ENCODE results near the gene TMEM72.

Gene TMEM72

GRCh38 chr10:44954962-44955361 is 43.8 kb downstream of the TMEM72 start:
- H3K9me3 ChIP-seq (ENCODE audit: control insufficient read depth, low read length), result no peaks in the 10 kb centered on the region
- peaks cover 25% of the 10 kb centered on the region for H3K4me1 ChIP-seq (ENCODE audit: control insufficient read depth, insufficient read depth, low read length)
- no peaks in the 10 kb centered on the region for H3K36me3 ChIP-seq (ENCODE audit: control insufficient read depth, insufficient read depth, low read length)

DNA sequence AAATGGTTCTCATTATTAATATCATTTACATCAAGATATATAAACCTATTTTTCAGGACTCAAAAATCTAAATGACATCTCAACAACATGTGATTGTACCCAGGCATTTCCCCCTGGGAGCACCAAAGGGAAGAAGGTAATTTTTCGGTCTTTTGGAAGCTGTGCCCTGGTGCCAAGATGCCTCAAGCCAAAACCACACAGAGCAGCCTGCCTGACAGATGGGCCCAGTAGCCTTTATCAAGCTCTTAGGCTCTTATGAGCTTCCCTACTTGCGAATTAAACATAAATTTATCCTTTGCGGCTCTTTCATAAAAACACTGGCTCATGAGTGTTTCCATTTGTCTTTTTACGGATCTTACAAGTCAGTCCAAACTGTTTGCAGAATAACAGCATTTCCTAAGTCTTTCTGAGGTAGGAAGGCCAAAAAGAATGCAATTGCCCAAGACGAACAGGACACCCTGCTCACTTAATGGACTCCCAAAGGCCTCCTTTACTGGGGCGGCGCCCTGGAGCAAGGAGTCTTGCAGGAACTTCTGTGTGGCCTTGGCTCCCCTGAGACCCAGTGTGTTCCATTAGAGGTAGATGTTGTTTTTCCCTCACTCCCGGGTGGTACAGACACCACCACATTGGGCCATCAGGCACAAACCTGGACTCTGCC is 44.4 kb downstream of the TMEM72 start:
- H3K4me3 ChIP-seq (ENCODE audit: low read length), result no peak overlapping the region
- no peaks in the 10 kb centered on the region for H3K9me3 ChIP-seq (ENCODE audit: control insufficient read depth, low read length)
- H3K9ac ChIP-seq (ENCODE audit: low read length), result no peak overlapping the region
- H3K27me3 ChIP-seq (ENCODE audit: control insufficient read depth, insufficient read depth, low read length), result no peaks in the 10 kb centered on the region
- H3K4me1 ChIP-seq (ENCODE audit: control insufficient read depth, insufficient read depth, low read length), result peaks cover 27% of the 10 kb centered on the region
- no peaks in the 10 kb centered on the region for H3K36me3 ChIP-seq (ENCODE audit: control insufficient read depth, insufficient read depth, low read length)

More at GRCh38 chr10:44954962-44955361, 43.8 kb downstream of the TMEM72 start:
- no peak overlapping the region for H3K9ac ChIP-seq (ENCODE audit: low read length)
- H3K27me3 ChIP-seq (ENCODE audit: control insufficient read depth, insufficient read depth, low read length), result no peaks in the 10 kb centered on the region
- no peak overlapping the region for H3K4me3 ChIP-seq (ENCODE audit: low read length)

- H3K4me1 ChIP-seq (ENCODE audit: control insufficient read depth, insufficient read depth, low read length), result peaks cover 31% of the 10 kb centered on the region
- H3K9ac ChIP-seq (ENCODE audit: low read length), result no peak overlapping the region
- H3K27me3 ChIP-seq (ENCODE audit: control insufficient read depth, insufficient read depth, low read length), result no peaks in the 10 kb centered on the region
- no peaks in the 10 kb centered on the region for H3K36me3 ChIP-seq (ENCODE audit: control insufficient read depth, insufficient read depth, low read length)
- H3K9me3 ChIP-seq (ENCODE audit: control insufficient read depth, low read length), result no peaks in the 10 kb centered on the region
- H3K4me3 ChIP-seq (ENCODE audit: low read length), result no peak overlapping the region
Observed at GRCh38 chr10:44956226-44956625, 45.1 kb downstream of the TMEM72 start.

- H3K9ac ChIP-seq (ENCODE audit: low read length), result no peak overlapping the region
- no peaks in the 10 kb centered on the region for H3K9me3 ChIP-seq (ENCODE audit: control insufficient read depth, low read length)
- H3K36me3 ChIP-seq (ENCODE audit: control insufficient read depth, insufficient read depth, low read length), result no peaks in the 10 kb centered on the region
- H3K27me3 ChIP-seq (ENCODE audit: control insufficient read depth, insufficient read depth, low read length), result no peaks in the 10 kb centered on the region
- no peak overlapping the region for H3K4me3 ChIP-seq (ENCODE audit: low read length)
- peaks cover 31% of the 10 kb centered on the region for H3K4me1 ChIP-seq (ENCODE audit: control insufficient read depth, insufficient read depth, low read length)
Observed at GRCh38 chr10:44956717-44957706, 45.9 kb downstream of the TMEM72 start.

GRCh38 chr10:44958196-44958897 is 47.2 kb downstream of the TMEM72 start:
- no peaks in the 10 kb centered on the region for H3K36me3 ChIP-seq (ENCODE audit: control insufficient read depth, insufficient read depth, low read length)
- peaks cover 33% of the 10 kb centered on the region for H3K4me1 ChIP-seq (ENCODE audit: control insufficient read depth, insufficient read depth, low read length)
- no peaks in the 10 kb centered on the region for H3K9me3 ChIP-seq (ENCODE audit: control insufficient read depth, low read length)
- H3K4me3 ChIP-seq (ENCODE audit: low read length), result peak overlapping the region; percentile 17
- no peaks in the 10 kb centered on the region for H3K27me3 ChIP-seq (ENCODE audit: control insufficient read depth, insufficient read depth, low read length)
- H3K9ac ChIP-seq (ENCODE audit: low read length), result peak overlapping the region; percentile 64

DNA sequence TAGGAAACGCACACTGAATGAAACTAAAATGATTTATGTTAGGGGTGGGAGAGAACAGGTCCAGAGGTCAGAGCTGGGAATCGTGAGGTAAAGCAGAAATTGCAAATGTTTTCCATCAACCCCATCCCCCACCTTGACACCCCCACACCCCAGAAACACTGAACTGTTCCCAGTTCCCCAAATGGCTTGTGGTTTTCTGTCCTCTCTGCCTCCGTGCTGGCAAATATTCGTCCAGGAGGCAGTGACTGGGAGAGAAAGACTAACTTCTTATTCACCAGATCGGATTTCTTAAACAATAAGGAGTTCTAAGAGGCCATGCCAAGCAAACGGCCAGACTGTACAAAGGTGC is 47.7 kb downstream of the TMEM72 start:
- H3K9ac ChIP-seq (ENCODE audit: low read length), result peak overlapping the region; percentile 64
- no peaks in the 10 kb centered on the region for H3K36me3 ChIP-seq (ENCODE audit: control insufficient read depth, insufficient read depth, low read length)
- H3K9me3 ChIP-seq (ENCODE audit: control insufficient read depth, low read length), result no peaks in the 10 kb centered on the region
- H3K27me3 ChIP-seq (ENCODE audit: control insufficient read depth, insufficient read depth, low read length), result no peaks in the 10 kb centered on the region
- H3K4me1 ChIP-seq (ENCODE audit: control insufficient read depth, insufficient read depth, low read length), result peaks cover 39% of the 10 kb centered on the region
- peak overlapping the region; percentile 17 for H3K4me3 ChIP-seq (ENCODE audit: low read length)

DNA sequence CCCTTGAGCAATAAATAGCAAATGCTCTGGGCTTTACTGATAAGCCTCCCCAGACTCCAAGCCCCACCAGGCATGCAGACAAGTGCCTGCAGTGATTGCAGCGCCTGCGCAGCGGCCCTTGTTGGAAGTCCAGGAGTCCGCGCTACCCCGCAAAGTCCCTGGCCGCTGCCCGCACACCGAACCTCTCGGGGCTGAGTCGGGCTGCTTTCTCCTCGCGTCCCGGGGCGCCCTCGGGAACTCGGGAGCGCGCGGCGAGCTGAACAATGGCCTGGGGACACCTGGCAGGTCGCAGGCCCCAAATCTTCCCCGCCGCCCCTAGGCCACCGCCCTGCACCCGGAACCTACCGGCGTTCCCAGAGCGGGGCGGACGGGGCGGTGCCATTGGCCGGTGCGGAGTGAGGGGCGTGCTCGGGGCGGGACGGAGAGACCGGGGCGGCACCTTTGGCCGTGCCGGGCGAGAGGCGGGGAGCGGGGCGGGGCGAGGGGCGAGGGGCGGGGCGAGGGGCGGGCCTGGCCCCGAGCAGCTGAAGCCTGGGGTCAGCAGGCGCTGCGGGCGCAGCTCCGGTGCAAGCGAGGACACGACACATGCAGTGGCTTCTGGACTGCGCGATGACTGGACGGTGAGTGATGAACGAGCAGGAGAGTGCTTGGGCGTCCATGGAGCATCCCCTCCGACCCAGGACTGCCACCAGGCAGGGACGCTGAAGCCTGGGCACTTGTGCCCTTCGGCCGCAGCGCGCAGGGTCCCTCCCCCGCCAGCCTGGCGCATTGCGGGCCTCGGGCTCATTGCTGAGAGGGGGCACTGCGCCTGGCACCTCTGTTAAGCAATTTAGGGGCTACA is 48.3 kb downstream of the TMEM72 start, which contains the start of gene RASSF4:
Gene RASSF4, plus strand, starts transcription at position 556 of the 841 bp plus-strand sequence. CDS start 10,401 bp downstream, outside the sequence.
- peak within 1 kb of the TSS; percentile 64 for H3K9ac ChIP-seq (ENCODE audit: low read length)
- peak within 1 kb of the TSS; percentile 17 for H3K4me3 ChIP-seq (ENCODE audit: low read length)
- no peaks in the 10 kb centered on the region for H3K36me3 ChIP-seq (ENCODE audit: control insufficient read depth, insufficient read depth, low read length)
- no peaks in the 10 kb centered on the region for H3K27me3 ChIP-seq (ENCODE audit: control insufficient read depth, insufficient read depth, low read length)
- H3K4me1 ChIP-seq (ENCODE audit: control insufficient read depth, insufficient read depth, low read length), result peaks cover 45% of the 10 kb centered on the region
- H3K9me3 ChIP-seq (ENCODE audit: control insufficient read depth, low read length), result no peaks in the 10 kb centered on the region

GRCh38 chr10:44960088-44960460 is 48.9 kb downstream of the TMEM72 start:
- Histone ChIP-seq H3K4me1 (ENCODE audit: control insufficient read depth, insufficient read depth, low read length) (peaks cover 49% of the 10 kb centered on the region), H3K4me3 (ENCODE audit: low read length) (no peak overlapping the region), H3K9me3 (ENCODE audit: control insufficient read depth, low read length) (no peaks in the 10 kb centered on the region), H3K36me3 (ENCODE audit: control insufficient read depth, insufficient read depth, low read length) (no peaks in the 10 kb centered on the region), H3K27me3 (ENCODE audit: control insufficient read depth, insufficient read depth, low read length) (no peaks in the 10 kb centered on the region), H3K9ac (ENCODE audit: low read length) (peak overlapping the region; percentile 29)

DNA sequence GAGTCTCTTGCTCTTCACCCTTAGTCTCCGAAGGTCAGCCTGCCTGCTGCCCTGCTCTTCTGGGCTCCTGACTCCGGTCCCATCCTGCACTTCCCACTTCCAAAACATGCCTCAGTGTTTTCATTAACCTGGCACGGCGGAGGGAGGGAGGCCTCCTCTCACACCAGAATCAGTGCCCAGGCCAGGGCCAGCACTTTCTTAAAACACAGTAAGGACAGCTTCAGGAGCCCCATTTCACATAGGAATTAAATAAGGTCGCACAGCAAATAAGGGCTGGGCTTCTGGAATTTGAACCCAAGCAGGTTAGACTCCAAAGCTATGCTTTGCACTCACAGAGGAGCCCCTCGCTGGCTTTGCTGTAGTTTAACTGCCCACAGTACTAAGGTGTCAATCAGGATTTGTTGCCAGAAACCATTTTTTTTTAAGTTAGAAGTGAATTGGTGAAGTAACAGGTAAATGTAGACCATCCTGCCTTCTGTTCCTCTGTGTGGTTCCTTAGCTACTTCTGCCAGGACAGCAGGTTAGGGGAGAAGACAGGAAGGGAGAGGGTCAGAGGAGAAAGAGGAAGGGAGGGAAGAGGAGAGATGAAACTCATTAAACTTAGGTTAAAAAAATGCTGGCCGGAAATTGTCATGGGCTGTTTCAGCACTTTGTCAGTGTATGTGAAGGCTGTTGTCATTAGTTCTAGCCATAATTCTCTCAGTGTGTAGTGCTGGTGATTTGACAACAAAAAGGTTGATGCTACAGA is 49.5 kb downstream of the TMEM72 start:
- no peaks in the 10 kb centered on the region for H3K9me3 ChIP-seq (ENCODE audit: control insufficient read depth, low read length)
- peaks cover 49% of the 10 kb centered on the region for H3K4me1 ChIP-seq (ENCODE audit: control insufficient read depth, insufficient read depth, low read length)
- H3K4me3 ChIP-seq (ENCODE audit: low read length), result no peak overlapping the region
- H3K36me3 ChIP-seq (ENCODE audit: control insufficient read depth, insufficient read depth, low read length), result no peaks in the 10 kb centered on the region
- no peaks in the 10 kb centered on the region for H3K27me3 ChIP-seq (ENCODE audit: control insufficient read depth, insufficient read depth, low read length)
- peak overlapping the region; percentile 29 for H3K9ac ChIP-seq (ENCODE audit: low read length)

GRCh38 chr10:44961230-44961571 is 50.1 kb downstream of the TMEM72 start:
- peak overlapping the region; percentile 29 for H3K9ac ChIP-seq (ENCODE audit: low read length)

More at GRCh38 chr10:44961230-44961571, 50.1 kb downstream of the TMEM72 start:
- Histone ChIP-seq H3K4me1 (ENCODE audit: control insufficient read depth, insufficient read depth, low read length) (peaks cover 51% of the 10 kb centered on the region), H3K9me3 (ENCODE audit: control insufficient read depth, low read length) (no peaks in the 10 kb centered on the region), H3K36me3 (ENCODE audit: control insufficient read depth, insufficient read depth, low read length) (no peaks in the 10 kb centered on the region), H3K4me3 (ENCODE audit: low read length) (no peak overlapping the region), H3K27me3 (ENCODE audit: control insufficient read depth, insufficient read depth, low read length) (no peaks in the 10 kb centered on the region)

Data from mucosa of stomach (tissue), 1 donor.